Measurements from ENCODE around the gene IL1R1. TPM values are rescaled to one million over a fixed set of nuclear protein-coding genes. Genes with fewer than 3 reads are reported as not detected.

Gene IL1R1
- total and polyA plus RNA-seq, 10 of the 15 experiments (the other 5 are each of a cell fraction or from before 2014, with no cell fraction given) = 0.17 to 13.2 (median 0.53) TPM

DNA sequence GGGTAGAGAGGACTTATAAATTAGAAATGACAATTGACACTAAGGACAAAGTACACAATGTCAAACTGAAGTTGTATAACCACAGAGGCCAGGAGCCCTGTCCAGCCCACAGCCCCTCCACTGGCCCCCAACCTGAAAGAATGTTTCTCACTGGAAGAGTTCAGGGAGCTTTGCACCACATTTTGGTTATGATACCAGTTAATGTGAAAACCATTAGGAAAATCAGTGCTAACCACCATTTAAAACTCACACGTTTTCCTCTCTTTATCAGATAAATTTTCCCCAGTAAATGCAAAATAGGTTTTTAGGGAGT is 38.1 kb downstream of the IL1R1 start (continued):
- TF ChIP-seq EP300 (IDR thresholded peaks at IDR 0.05; ENCODE audit: borderline replicate concordance in 1 of 2, control insufficient read depth in 1 of 2, low read depth in 2 of 2, low read length in 2 of 2) (no peak), MTA3 (IDR thresholded peaks at IDR 0.05; ENCODE audit: borderline replicate concordance, low read length) (no peak)

GRCh38 chr2:102181376-102181775 is 38.8 kb downstream of the IL1R1 start:
- no peak overlapping the region for H3K4me3 ChIP-seq
- intact Hi-C loops (cut with micrococcal nuclease; ENCODE audit: unreplicated experiment) (no loop called here), in situ Hi-C loops (cut with MboI) (no loop called here)
- no peaks in the 10 kb centered on the region for H3K4me1 ChIP-seq (ENCODE audit: control insufficient read depth, insufficient read depth, low read length)
- FAIRE-seq (no peak), ATAC-seq (no peak), DNase-seq (ENCODE audit: low read depth, low spot score) (no peak)
- POLR2A ChIA-PET = interaction anchor here (0.6 kb wide), 1 partner anchor 124 kb away, joined by 7 read pairs; no protein-coding TSS in a partner anchor
- H3K27me3 ChIP-seq (replicated peaks in 1 of 2; ENCODE audit: control insufficient read depth in 2 of 2, insufficient read depth in 2 of 2, low read length in 1 of 2) = no peaks in the 10 kb centered on the region
- CTCF ChIA-PET = interaction anchor here (0.7 kb wide), 1 partner anchor 24 kb away, joined by 3 read pairs; no protein-coding TSS in a partner anchor
- no peaks in the 10 kb centered on the region for H4K20me1 ChIP-seq (ENCODE audit: control insufficient read depth, insufficient read depth)
- SMC1A ChIA-PET (ENCODE audit: uncharacterized antibody, unreplicated experiment) = interaction anchor here (3.0 kb wide), 1 partner anchor 59 kb away, joined by 14 read pairs; no protein-coding TSS in a partner anchor
- H3K4me2 ChIP-seq (ENCODE audit: control insufficient read depth, insufficient read depth) = no peak overlapping the region
- BruUV-seq (replicated peaks) = no TSS peak
- WGBS (ENCODE audit: insufficient coverage, insufficient replicate concordance, low lambda C conversion rate, missing lambda C conversion rate) = 37% methylated on average over 5 of the region's 5 CpGs
- no peaks in the 10 kb centered on the region for H3K79me2 ChIP-seq (ENCODE audit: control insufficient read depth, insufficient read depth, low read length)
- no peak overlapping the region for H3K9ac ChIP-seq (ENCODE audit: control insufficient read depth, insufficient read depth, low read length)
- RAD21 ChIA-PET (ENCODE audit: unreplicated experiment) = no interaction called here
- TF ChIP-seq ZNF274 (IDR thresholded peaks at IDR 0.05; ENCODE audit: insufficient read depth, insufficient read length) (no peak), POLR2AphosphoS2 (IDR thresholded peaks at IDR 0.05; ENCODE audit: low read depth, low read length) (no peak), BMI1 (IDR thresholded peaks at IDR 0.05; ENCODE audit: borderline replicate concordance) (no peak), NR2C1 (IDR thresholded peaks at IDR 0.05) (no peak), TCF7 (IDR thresholded peaks at IDR 0.05; ENCODE audit: borderline replicate concordance) (no peak), HCFC1 (IDR thresholded peaks at IDR 0.05; ENCODE audit: low read length) (no peak), CREB1 (IDR thresholded peaks at IDR 0.05; ENCODE audit: low read depth) (no peak), RCOR1 (conservative IDR thresholded peaks at IDR 0.05; ENCODE audit: low read depth, low read length) (no peak), ZNF622 (IDR thresholded peaks at IDR 0.05) (no peak), PML (IDR thresholded peaks at IDR 0.05; ENCODE audit: low read length) (no peak), BCL3 (IDR thresholded peaks at IDR 0.05; ENCODE audit: borderline replicate concordance, insufficient read depth, low read depth, low read length, poor library complexity, severe bottlenecking) (no peak)
- no peaks in the 10 kb centered on the region for H3K9me3 ChIP-seq (replicated peaks; ENCODE audit: control insufficient read depth, insufficient read depth, low read length)
- no peak overlapping the region for H2AFZ ChIP-seq (ENCODE audit: control insufficient read depth, low read depth, low read length)
- H3K36me3 ChIP-seq (ENCODE audit: control insufficient read depth in 2 of 2, insufficient read depth in 2 of 2, low read length in 1 of 2) = no peaks in the 10 kb centered on the region
- no peak overlapping the region for H3K27ac ChIP-seq (ENCODE audit: control insufficient read depth, insufficient read depth)
